Measurements from ENCODE around the gene KLK3. TPM values are rescaled to one million over a fixed set of nuclear protein-coding genes. Genes with fewer than 3 reads are reported as not detected.

KLK3 gene
- total RNA-seq, 1 experiment from 2014 or later, result not detected

- Histone ChIP-seq H3K9me3 (ENCODE audit: control insufficient read depth in 1 of 2, insufficient read depth in 1 of 2, low read depth in 1 of 2, low read length in 2 of 2) (no peaks in the 10 kb centered on the region), H3K4me2 (ENCODE audit: low read length) (no peak overlapping the region), H3K79me2 (ENCODE audit: insufficient read depth, low read length) (no peaks in the 10 kb centered on the region), H4K20me1 (ENCODE audit: insufficient read depth) (no peaks in the 10 kb centered on the region), H3K9ac (ENCODE audit: low read length) (no peak overlapping the region), H3K36me3 (ENCODE audit: control insufficient read depth in 1 of 2, insufficient read depth in 2 of 2, low read length in 2 of 2) (no peaks in the 10 kb centered on the region), H3K27me3 (ENCODE audit: insufficient read depth, low read length) (peaks cover 77% of the 10 kb centered on the region), H3K4me3 (replicated peaks in 1 of 2; ENCODE audit: low read depth in 1 of 2, low read length in 2 of 2) (no peak overlapping the region), H3K4me1 (ENCODE audit: control insufficient read depth in 1 of 2, insufficient read depth in 2 of 2, low read length in 2 of 2) (no peaks in the 10 kb centered on the region), H3K27ac (ENCODE audit: low read depth, low read length) (no peak overlapping the region), H2AFZ (ENCODE audit: low read depth, low read length, poor library complexity, severe bottlenecking) (no peak overlapping the region), H3K9me2 (ENCODE audit: insufficient read depth) (no peaks in the 10 kb centered on the region)
- ATAC-seq, result no peak
- ChIA-PET CTCF (no interaction called here), RAD21 (ENCODE audit: low non-redundant PET in 1 of 2, low total read pairs in 2 of 2, uncharacterized antibody in 2 of 2, unreplicated experiment in 2 of 2) (no interaction called here), POLR2A (no interaction called here)
- TF ChIP-seq JUND (IDR thresholded peaks at IDR 0.05), result no peak
- TF ChIP-seq REST (IDR thresholded peaks at IDR 0.05; ENCODE audit: low read depth), result no peak
- TF ChIP-seq ZNF274 (IDR thresholded peaks at IDR 0.05; ENCODE audit: low read depth, low read length), result no peak
- no peak for TF ChIP-seq ELF1 (IDR thresholded peaks at IDR 0.05; ENCODE audit: borderline replicate concordance, low read depth)
- no peak for TF ChIP-seq ZBTB33 (IDR thresholded peaks at IDR 0.05; ENCODE audit: extremely low read depth, insufficient replicate concordance, low read length)
- no peak for TF ChIP-seq SP1 (IDR thresholded peaks at IDR 0.05; ENCODE audit: low read depth)
- no peak for TF ChIP-seq RAD21 (IDR thresholded peaks at IDR 0.05; ENCODE audit: low read depth)
- TF ChIP-seq ATF3 (IDR thresholded peaks at IDR 0.05), result no peak
- no peak for TF ChIP-seq SIN3A (IDR thresholded peaks at IDR 0.05; ENCODE audit: low read depth)
- no peak for TF ChIP-seq EGR1 (IDR thresholded peaks at IDR 0.05; ENCODE audit: low read depth)
- TF ChIP-seq FOSL1 (IDR thresholded peaks at IDR 0.05; ENCODE audit: low read depth), result no peak
- TF ChIP-seq SRF (IDR thresholded peaks at IDR 0.05; ENCODE audit: low read depth), result no peak
- no peak for TF ChIP-seq EZH2phosphoT487 (IDR thresholded peaks at IDR 0.05; ENCODE audit: borderline replicate concordance)
- TF ChIP-seq POLR2A (IDR thresholded peaks at IDR 0.05; ENCODE audit: borderline replicate concordance, extremely low read depth, insufficient read depth, insufficient read length), result no peak
- no peak for TF ChIP-seq CTCF (IDR thresholded peaks at IDR 0.05 in 2 of 3, conservative IDR thresholded peaks at IDR 0.05 in 1 of 3; ENCODE audit: borderline replicate concordance in 1 of 3, insufficient read depth in 1 of 3, low read depth in 2 of 3, low read length in 2 of 3)
- TF ChIP-seq YY1 (IDR thresholded peaks at IDR 0.05; ENCODE audit: extremely low read depth, insufficient replicate concordance, low read depth, low read length), result no peak
- TF ChIP-seq CEBPB (IDR thresholded peaks at IDR 0.05; ENCODE audit: low read depth), result no peak
- no peak for TF ChIP-seq MAX (IDR thresholded peaks at IDR 0.05)
- TF ChIP-seq POLR2AphosphoS5 (IDR thresholded peaks at IDR 0.05; ENCODE audit: low read depth, low read length), result no peak
- BruUV-seq (replicated peaks), result no TSS peak
- no peak for DNase-seq (ENCODE audit: low read depth, low spot score)
- intact Hi-C loops (cut with micrococcal nuclease), result no loop called here
These were observed 15.8 kb downstream of the KLK3 start for GRCh38 chr19:50870417-50871089.
